GM12878 (cell line): ENCODE data around the gene ZBTB4. TPM values are rescaled to one million over a fixed set of nuclear protein-coding genes. Genes with fewer than 3 reads are reported as not detected.

Experiments
- ATAC-seq: fragments of 200-7000 bp; cut with Tn5 transposase; 3 replicates; pipeline ENCODE4 v1.9.1; 2020; ENCODE audit warnings: mild to moderate bottlenecking, moderate library complexity
- BruUV-seq: library from RNA; stranded (reverse); fragments of 400-500 nt; replicated peaks from 2 replicates; lab custom pipeline; 2021; lab: Mats Ljungman, UMichigan
- CTCF ChIA-PET: fragments of 300-600 bp; sonication (Branson Sonifier 250); formaldehyde crosslinking; extraction: SDS; loops from one replicate; lab custom pipeline; 2021; ENCODE audit warnings: inconsistent platforms; lab: Yijun Ruan, JAX
- POLR2A ChIA-PET: fragments of 350-600 bp; formaldehyde crosslinking; extraction: SDS; loops from one replicate; lab custom pipeline; 2021; ENCODE audit warnings: inconsistent platforms; lab: Charles Lee
- RAD21 ChIA-PET: fragments of 300-600 bp; sonication (Branson Sonifier 250); formaldehyde crosslinking; loops from one replicate; lab custom pipeline; 2023; ENCODE audit warnings: antibody characterized with exemption; ENCODE audit not compliant: unreplicated experiment; lab: Charles Lee
- SMC1A ChIA-PET: fragments of 300-600 bp; sonication (Branson Sonifier 250); formaldehyde crosslinking; loops from one replicate; lab custom pipeline; 2023; ENCODE audit not compliant: unreplicated experiment, uncharacterized antibody; lab: Charles Lee
- DNase-seq: peaks from one replicate; pipeline ENCODE4 v3.0.0-alpha.2; 2011; ENCODE audit warnings: low read depth, low spot score
- FAIRE-seq: peaks from 3 replicates; lab custom pipeline; 2011; peaks lifted over from hg19 to GRCh38; lab: Jason Lieb, UNC
- H2AFZ ChIP-seq: 2 replicates; pipeline ENCODE4 v1.6.0; 2011; ENCODE audit warnings: low read depth, low read length, control low read depth; ENCODE audit not compliant: control insufficient read depth
- H3K27ac ChIP-seq: 2 replicates; pipeline ENCODE4 v1.5.1; 2011; ENCODE audit warnings: control low read depth; ENCODE audit not compliant: control insufficient read depth, insufficient read depth
- H3K27me3 ChIP-seq, 2 experiments: replicated peaks in 1 of 2; 2 replicates each; pipeline versions ENCODE4 v1.6.0 to v1.6.1; 2011; ENCODE audit warnings: low read length in 1 of 2; ENCODE audit not compliant: control insufficient read depth in 2 of 2, insufficient read depth in 2 of 2
- H3K36me3 ChIP-seq, 2 experiments: 2 replicates each; pipeline ENCODE4 v1.5.1; 2011; ENCODE audit warnings: low read length in 1 of 2; ENCODE audit not compliant: control insufficient read depth in 2 of 2, insufficient read depth in 2 of 2
- H3K4me1 ChIP-seq: 2 replicates; pipeline ENCODE4 v1.6.1; 2011; ENCODE audit warnings: mild to moderate bottlenecking, low read length, moderate library complexity, mixed read lengths; ENCODE audit not compliant: control insufficient read depth, insufficient read depth
- H3K4me2 ChIP-seq: 2 replicates; pipeline ENCODE4 v1.6.0; 2011; ENCODE audit warnings: control low read depth; ENCODE audit not compliant: control insufficient read depth, insufficient read depth
- H3K4me3 ChIP-seq: fragments of 200-600 bp; sonication (generic); 2 replicates; pipeline ENCODE4 v1.5.1; 2016
- H3K79me2 ChIP-seq: 2 replicates; pipeline ENCODE4 v1.6.0; 2011; ENCODE audit warnings: low read length; ENCODE audit not compliant: control insufficient read depth, insufficient read depth
- H3K9ac ChIP-seq: 2 replicates; pipeline ENCODE4 v1.8.0; 2011; ENCODE audit warnings: low read length, control low read depth, mixed read lengths; ENCODE audit not compliant: control insufficient read depth, insufficient read depth
- H3K9me3 ChIP-seq: replicated peaks from 3 replicates; pipeline ENCODE4 v1.5.1; 2011; ENCODE audit warnings: mild to moderate bottlenecking, low read length; ENCODE audit not compliant: control insufficient read depth, insufficient read depth
- H4K20me1 ChIP-seq: 2 replicates; pipeline ENCODE4 v1.6.0; 2011; ENCODE audit not compliant: control insufficient read depth, insufficient read depth
- BRCA1 ChIP-seq: IDR thresholded peaks from 2 replicates; pipeline ENCODE4 v1.6.1; 2011; ENCODE audit warnings: low read depth, low read length, improper control_type of control experiment
- EZH2 ChIP-seq: IDR thresholded peaks from 2 replicates; pipeline ENCODE4 v1.6.1; 2012; ENCODE audit warnings: low read depth, mild to moderate bottlenecking, control low read depth, inconsistent platforms, low read length, borderline replicate concordance; ENCODE audit not compliant: control insufficient read depth
- JUND ChIP-seq: IDR thresholded peaks from 2 replicates; pipeline ENCODE4 v1.6.1; 2012; ENCODE audit warnings: low read depth, mild to moderate bottlenecking, low read length, improper control_type of control experiment, moderate library complexity
- MTA2 ChIP-seq: fragments of 450-650 bp; IDR thresholded peaks from 2 replicates; pipeline ENCODE4 v1.6.1; 2016; ENCODE audit warnings: low read depth, mild to moderate bottlenecking, moderate library complexity
- SMAD5 ChIP-seq: IDR thresholded peaks from 2 replicates; pipeline ENCODE4 v1.6.1; 2016; ENCODE audit warnings: antibody characterized with exemption, low read depth
- SUPT20H ChIP-seq: IDR thresholded peaks from 2 replicates; pipeline ENCODE4 v1.6.1; 2011; ENCODE audit warnings: low read depth, mild to moderate bottlenecking, low read length, moderate library complexity, borderline replicate concordance; ENCODE audit not compliant: control insufficient read depth
- YY1 ChIP-seq: IDR thresholded peaks from 2 replicates; pipeline ENCODE4 v1.6.1; 2011; ENCODE audit warnings: low read depth, mild to moderate bottlenecking, low read length
- ZBED1 ChIP-seq: IDR thresholded peaks from 2 replicates; pipeline ENCODE4 v1.6.1; 2016; ENCODE audit warnings: borderline replicate concordance
- ZNF217 ChIP-seq: fragments of 450-650 bp; IDR thresholded peaks from 2 replicates; pipeline ENCODE4 v1.6.1; 2017; ENCODE audit warnings: antibody characterized with exemption, mild to moderate bottlenecking
- whole genome bisulfite sequencing: methylation state at CpG from one replicate; pipeline ENCODE4 v1.1.6; 2016; ENCODE audit warnings: low lambda C conversion rate; ENCODE audit not compliant: insufficient replicate concordance, insufficient coverage; ENCODE audit errors: missing lambda C conversion rate; 5-methylcytosine and 5-hydroxymethylcytosine counted together
- in situ Hi-C: fragments of 300-500 bp; cut with MboI; formaldehyde crosslinking; loops from 9 replicates; pipeline ENCODE4 v1.14.3; 2018; ENCODE audit warnings: mixed read lengths
- intact Hi-C: fragments of 100-400 bp; cut with micrococcal nuclease; formaldehyde crosslinking; loops from one replicate; pipeline ENCODE4 v1.14.2; 2022; ENCODE audit not compliant: unreplicated experiment
- polyA plus RNA-seq, 11 experiments: library from polyadenylated mRNA; depleted of rRNA in 4 of 11; unstranded in 6 of 11; stranded (reverse) in 5 of 11; fragments of >200 nt; fragmentation: Nextera tagmentation in 4 of 11; fragmentation: Illumina TruSeq in 1 of 11; extraction: Ambion mirVana in 4 of 11; extraction: Trizol in 1 of 11; gene quantifications; 1 replicate in 1 of 11; 2 replicates in 10 of 11; pipeline versions ENCODE4 v1.2.1 to v1.2.3, GENCODE V29; 2011 to 2016; ENCODE audit warnings: inconsistent platforms in 2 of 11, missing spikeins in 2 of 11, low read depth in 1 of 11
- total RNA-seq, 4 experiments: library from RNA; depleted of rRNA in 3 of 4; stranded (reverse); fragments of >200 nt in 3 of 4; fragmentation: Illumina TruSeq in 1 of 4; extraction: Trizol in 1 of 4; gene quantifications; 2 replicates each; pipeline versions ENCODE4 v1.2.1 to v1.2.3, GENCODE V29; 2013 to 2021
- TF ChIP-seq, protein P1 (sequence below): IDR thresholded peaks from 2 replicates; pipeline ENCODE4 v1.6.1; 2011; ENCODE audit warnings: borderline replicate concordance, low read depth, mild to moderate bottlenecking, moderate library complexity, mixed read lengths, low read length; ENCODE audit not compliant: insufficient read depth; ENCODE audit errors: extremely low read length
- TF ChIP-seq, protein P2 (sequence below): fragments of 450-650 bp; formaldehyde crosslinking; IDR thresholded peaks from 2 replicates; pipeline ENCODE4 v1.4.0; 2022; ENCODE audit warnings: mild to moderate bottlenecking, moderate library complexity
- TF ChIP-seq, protein P3 (sequence below): IDR thresholded peaks from 2 replicates; pipeline ENCODE4 v1.6.1; 2011; ENCODE audit warnings: borderline replicate concordance, low read depth, mild to moderate bottlenecking, moderate library complexity, low read length; ENCODE audit not compliant: insufficient read depth, poor library complexity, severe bottlenecking
- TF ChIP-seq, protein P4 (sequence below): fragments of 450-650 bp; IDR thresholded peaks from 2 replicates; pipeline ENCODE4 v1.6.1; 2017; ENCODE audit warnings: mild to moderate bottlenecking
- TF ChIP-seq, protein P5 (sequence below): fragments of 450-650 bp; IDR thresholded peaks from 2 replicates; pipeline ENCODE4 v1.6.1; 2017; ENCODE audit warnings: low read depth, mild to moderate bottlenecking, moderate library complexity

Gene ZBTB4
- total and polyA plus RNA-seq, 10 of the 15 experiments (the other 5 are each of a cell fraction or from before 2014, with no cell fraction given) = 2.0 to 14.9 (median 6.9) TPM

DNA sequence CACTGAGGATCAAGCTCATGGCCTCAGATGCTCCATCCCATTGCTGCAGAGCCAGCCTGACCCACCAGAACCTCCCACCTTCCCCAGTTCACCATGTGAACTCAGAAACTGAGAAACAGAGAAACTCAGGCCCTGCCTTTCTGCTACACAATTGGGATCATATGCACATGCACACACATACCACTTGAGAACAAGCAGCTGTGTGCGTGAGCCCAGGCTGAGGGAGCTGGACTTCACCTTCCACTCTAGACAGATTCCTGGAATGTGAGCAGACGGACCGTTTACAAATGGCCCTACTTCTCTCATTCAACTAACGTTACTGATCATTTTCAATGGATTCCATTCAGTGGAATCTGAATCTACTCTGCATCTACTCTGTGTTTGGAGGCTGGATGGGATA lies 55.8 kb downstream of the ZBTB4 start:
- no peak overlapping the region for H3K27ac ChIP-seq
- no TSS peak for BruUV-seq
- H4K20me1 ChIP-seq = no peaks in the 10 kb centered on the region
- in situ Hi-C loops = no loop called here
- POLR2A ChIA-PET = interaction anchor here (0.8 kb wide), 1 partner anchor 11 kb away, joined by 3 read pairs; the partner anchor contains the start of gene TMEM102
- TF ChIP-seq ZNF217 (no peak), JUND (no peak), ZBED1 (no peak), YY1 (no peak), SMAD5 (no peak), EZH2 (no peak), SUPT20H (no peak), BRCA1 (no peak), MTA2 (no peak)
- TF ChIP-seq, protein P1, sequence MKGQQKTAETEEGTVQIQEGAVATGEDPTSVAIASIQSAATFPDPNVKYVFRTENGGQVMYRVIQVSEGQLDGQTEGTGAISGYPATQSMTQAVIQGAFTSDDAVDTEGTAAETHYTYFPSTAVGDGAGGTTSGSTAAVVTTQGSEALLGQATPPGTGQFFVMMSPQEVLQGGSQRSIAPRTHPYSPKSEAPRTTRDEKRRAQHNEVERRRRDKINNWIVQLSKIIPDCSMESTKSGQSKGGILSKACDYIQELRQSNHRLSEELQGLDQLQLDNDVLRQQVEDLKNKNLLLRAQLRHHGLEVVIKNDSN = no peak
- TF ChIP-seq, protein P2, sequence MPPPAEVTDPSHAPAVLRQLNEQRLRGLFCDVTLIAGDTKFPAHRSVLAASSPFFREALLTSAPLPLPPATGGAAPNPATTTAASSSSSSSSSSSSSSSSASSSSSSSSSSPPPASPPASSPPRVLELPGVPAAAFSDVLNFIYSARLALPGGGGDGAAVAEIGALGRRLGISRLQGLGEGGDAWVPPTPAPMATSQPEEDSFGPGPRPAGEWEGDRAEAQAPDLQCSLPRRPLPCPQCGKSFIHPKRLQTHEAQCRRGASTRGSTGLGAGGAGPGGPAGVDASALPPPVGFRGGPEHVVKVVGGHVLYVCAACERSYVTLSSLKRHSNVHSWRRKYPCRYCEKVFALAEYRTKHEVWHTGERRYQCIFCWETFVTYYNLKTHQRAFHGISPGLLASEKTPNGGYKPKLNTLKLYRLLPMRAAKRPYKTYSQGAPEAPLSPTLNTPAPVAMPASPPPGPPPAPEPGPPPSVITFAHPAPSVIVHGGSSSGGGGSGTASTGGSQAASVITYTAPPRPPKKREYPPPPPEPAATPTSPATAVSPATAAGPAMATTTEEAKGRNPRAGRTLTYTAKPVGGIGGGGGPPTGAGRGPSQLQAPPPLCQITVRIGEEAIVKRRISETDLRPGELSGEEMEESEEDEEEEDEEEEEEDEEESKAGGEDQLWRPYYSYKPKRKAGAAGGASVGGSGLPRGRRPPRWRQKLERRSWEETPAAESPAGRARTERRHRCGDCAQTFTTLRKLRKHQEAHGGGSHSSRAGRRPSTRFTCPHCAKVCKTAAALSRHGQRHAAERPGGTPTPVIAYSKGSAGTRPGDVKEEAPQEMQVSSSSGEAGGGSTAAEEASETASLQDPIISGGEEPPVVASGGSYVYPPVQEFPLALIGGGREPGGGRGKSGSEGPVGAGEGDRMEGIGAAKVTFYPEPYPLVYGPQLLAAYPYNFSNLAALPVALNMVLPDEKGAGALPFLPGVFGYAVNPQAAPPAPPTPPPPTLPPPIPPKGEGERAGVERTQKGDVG (CRISPR knock-in tag) = no peak
- TF ChIP-seq, protein P3, sequence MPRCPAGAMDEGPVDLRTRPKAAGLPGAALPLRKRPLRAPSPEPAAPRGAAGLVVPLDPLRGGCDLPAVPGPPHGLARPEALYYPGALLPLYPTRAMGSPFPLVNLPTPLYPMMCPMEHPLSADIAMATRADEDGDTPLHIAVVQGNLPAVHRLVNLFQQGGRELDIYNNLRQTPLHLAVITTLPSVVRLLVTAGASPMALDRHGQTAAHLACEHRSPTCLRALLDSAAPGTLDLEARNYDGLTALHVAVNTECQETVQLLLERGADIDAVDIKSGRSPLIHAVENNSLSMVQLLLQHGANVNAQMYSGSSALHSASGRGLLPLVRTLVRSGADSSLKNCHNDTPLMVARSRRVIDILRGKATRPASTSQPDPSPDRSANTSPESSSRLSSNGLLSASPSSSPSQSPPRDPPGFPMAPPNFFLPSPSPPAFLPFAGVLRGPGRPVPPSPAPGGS = no peak
- TF ChIP-seq, protein P4, sequence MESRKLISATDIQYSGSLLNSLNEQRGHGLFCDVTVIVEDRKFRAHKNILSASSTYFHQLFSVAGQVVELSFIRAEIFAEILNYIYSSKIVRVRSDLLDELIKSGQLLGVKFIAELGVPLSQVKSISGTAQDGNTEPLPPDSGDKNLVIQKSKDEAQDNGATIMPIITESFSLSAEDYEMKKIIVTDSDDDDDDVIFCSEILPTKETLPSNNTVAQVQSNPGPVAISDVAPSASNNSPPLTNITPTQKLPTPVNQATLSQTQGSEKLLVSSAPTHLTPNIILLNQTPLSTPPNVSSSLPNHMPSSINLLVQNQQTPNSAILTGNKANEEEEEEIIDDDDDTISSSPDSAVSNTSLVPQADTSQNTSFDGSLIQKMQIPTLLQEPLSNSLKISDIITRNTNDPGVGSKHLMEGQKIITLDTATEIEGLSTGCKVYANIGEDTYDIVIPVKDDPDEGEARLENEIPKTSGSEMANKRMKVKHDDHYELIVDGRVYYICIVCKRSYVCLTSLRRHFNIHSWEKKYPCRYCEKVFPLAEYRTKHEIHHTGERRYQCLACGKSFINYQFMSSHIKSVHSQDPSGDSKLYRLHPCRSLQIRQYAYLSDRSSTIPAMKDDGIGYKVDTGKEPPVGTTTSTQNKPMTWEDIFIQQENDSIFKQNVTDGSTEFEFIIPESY = no peak
- TF ChIP-seq, protein P5, sequence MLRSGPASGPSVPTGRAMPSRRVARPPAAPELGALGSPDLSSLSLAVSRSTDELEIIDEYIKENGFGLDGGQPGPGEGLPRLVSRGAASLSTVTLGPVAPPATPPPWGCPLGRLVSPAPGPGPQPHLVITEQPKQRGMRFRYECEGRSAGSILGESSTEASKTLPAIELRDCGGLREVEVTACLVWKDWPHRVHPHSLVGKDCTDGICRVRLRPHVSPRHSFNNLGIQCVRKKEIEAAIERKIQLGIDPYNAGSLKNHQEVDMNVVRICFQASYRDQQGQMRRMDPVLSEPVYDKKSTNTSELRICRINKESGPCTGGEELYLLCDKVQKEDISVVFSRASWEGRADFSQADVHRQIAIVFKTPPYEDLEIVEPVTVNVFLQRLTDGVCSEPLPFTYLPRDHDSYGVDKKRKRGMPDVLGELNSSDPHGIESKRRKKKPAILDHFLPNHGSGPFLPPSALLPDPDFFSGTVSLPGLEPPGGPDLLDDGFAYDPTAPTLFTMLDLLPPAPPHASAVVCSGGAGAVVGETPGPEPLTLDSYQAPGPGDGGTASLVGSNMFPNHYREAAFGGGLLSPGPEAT = no peak
- TF ChIP-seq, all 136 proteins: peak for 0
- Histone ChIP-seq H3K4me2 (no peak overlapping the region), H3K79me2 (no peaks in the 10 kb centered on the region), H3K4me1 (no peaks in the 10 kb centered on the region), H3K9ac (no peak overlapping the region), H3K36me3 (no peaks in the 10 kb centered on the region), H3K27me3 (no peaks in the 10 kb centered on the region; a peak in 1 of 4 replicates), H3K9me3 (no peaks in the 10 kb centered on the region), H3K4me3 (no peak overlapping the region), H2AFZ (no peak overlapping the region)
- FAIRE-seq (no peak), ATAC-seq (no peak), DNase-seq (no peak)
- ChIA-PET CTCF (interaction anchor here (1.3 kb wide), 1 partner anchor 91 kb away, joined by 4 read pairs; no protein-coding TSS in a partner anchor), RAD21 (no interaction called here), SMC1A (interaction anchor here (1.2 kb wide), 1 partner anchor 67 kb away, joined by 3 read pairs; no protein-coding TSS in a partner anchor)
- intact Hi-C loops = no loop called here
- 69% methylated on average over 4 of the region's 4 CpGs for WGBS
